Stomach smooth muscle (tissue), 2 donors: ENCODE measurements around the gene LETM1.

Experiments used
- H3K27ac ChIP-seq: one replicate; pipeline ENCODE4 v1.7.0; 2013; ENCODE audit warnings: mild to moderate bottlenecking, low read length, inconsistent platforms
- H3K27me3 ChIP-seq, 2 donors: one replicate each; pipeline ENCODE4 v1.7.0; 2013; ENCODE audit warnings: low read length in 2 of 2; ENCODE audit not compliant: insufficient read depth in 2 of 2, control insufficient read depth in 1 of 2
- H3K36me3 ChIP-seq, 2 donors: one replicate each; pipeline ENCODE4 v1.7.0; 2013; ENCODE audit warnings: low read length in 2 of 2; ENCODE audit not compliant: control insufficient read depth in 2 of 2, insufficient read depth in 2 of 2
- H3K4me1 ChIP-seq: one replicate; pipeline ENCODE4 v1.7.0; 2013; ENCODE audit warnings: low read length; ENCODE audit not compliant: control insufficient read depth, insufficient read depth
- H3K4me3 ChIP-seq, 2 donors: one replicate each; pipeline ENCODE4 v1.7.0; 2013; ENCODE audit warnings: low read length in 2 of 2
- H3K9ac ChIP-seq, 2 donors: one replicate each; pipeline ENCODE4 v1.7.0; 2013; ENCODE audit warnings: low read length in 2 of 2, mild to moderate bottlenecking in 1 of 2
- H3K9me3 ChIP-seq, 2 donors: one replicate each; pipeline ENCODE4 v1.7.0; 2013; ENCODE audit warnings: low read length in 2 of 2; ENCODE audit not compliant: control insufficient read depth in 2 of 2
- donor health status: healthy.
- donor health status: Pancreatic carcinoma.

The LETM1 gene

DNA sequence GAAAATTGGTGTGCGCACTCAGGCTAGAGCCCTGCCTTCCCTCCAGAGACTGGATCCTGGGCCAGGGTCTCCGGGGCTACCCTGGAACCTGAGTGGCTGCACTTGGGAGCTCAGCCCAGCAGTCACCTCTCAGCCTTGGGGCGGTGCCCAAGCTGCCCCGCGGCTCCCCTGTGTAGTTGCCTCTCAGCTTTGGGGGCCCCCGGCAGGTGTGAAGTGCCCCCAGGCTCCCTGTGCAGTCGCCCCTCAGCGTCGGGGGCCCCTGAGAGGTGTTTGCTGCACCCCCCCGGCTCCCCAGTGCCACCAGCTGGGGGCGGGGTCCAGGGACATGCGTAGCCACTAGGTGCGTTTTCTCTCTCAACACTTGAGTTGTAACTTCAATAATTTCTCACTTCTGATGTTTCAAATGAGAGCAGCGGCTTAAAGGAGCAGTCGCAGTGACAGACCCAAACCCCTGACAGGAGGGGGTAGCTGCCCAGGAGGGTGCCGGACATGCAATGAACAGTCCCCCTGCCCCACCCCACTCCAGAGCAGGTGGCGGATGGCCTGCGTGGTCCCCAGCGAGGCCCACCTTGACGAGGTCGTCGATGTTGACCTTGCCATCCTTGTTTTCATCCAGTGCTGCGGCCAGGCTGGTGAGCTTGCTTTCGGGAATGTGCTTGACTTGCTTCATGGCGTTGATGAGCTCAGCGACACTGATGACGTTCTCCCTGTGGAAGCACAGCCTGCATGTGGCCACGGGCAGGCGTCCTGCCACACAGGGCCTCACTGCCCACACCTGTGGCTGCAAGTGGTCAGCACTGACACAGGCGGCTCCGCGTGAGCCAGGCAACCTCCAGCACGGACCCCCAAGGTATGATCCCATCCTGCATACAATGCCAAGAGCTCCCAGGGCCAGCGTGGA, 40.6 kb downstream of the LETM1 start:
- no peaks in the 10 kb centered on the region for H3K27me3 ChIP-seq
- H3K4me1 ChIP-seq, result peaks cover 2% of the 10 kb centered on the region
- H3K4me3 ChIP-seq, result no peak overlapping the region
- H3K9ac ChIP-seq, result no peak overlapping the region
- H3K9me3 ChIP-seq, result no peaks in the 10 kb centered on the region
- no peak overlapping the region for H3K27ac ChIP-seq
- peaks cover 30 to 35% of the 10 kb centered on the region in 2 donors for H3K36me3 ChIP-seq

DNA sequence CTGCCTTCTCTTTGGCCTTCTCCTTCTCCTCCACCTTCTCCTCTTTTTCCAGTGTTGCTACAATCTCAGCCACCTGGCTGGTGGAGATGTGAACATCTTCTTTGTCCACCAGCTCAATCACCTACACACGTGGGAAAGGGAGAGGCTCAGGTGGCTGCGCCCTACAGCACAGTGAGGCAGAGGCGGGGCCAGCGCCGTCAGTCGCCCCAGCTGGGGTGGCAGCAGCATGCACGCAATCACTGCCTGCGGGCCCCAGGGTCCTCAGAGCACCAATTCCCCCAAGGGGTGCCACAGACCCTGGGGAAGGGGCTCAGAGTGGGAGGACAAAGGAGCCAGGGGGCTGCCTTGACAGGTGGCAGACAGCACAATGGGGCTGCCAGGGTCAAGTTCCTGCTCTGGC, 41.5 kb downstream of the LETM1 start:
- Histone ChIP-seq H3K4me3 (no peak overlapping the region), H3K36me3 (peaks cover 30% of the 10 kb centered on the region in 2 donors), H3K9me3 (no peaks in the 10 kb centered on the region), H3K9ac (no peak overlapping the region), H3K27me3 (no peaks in the 10 kb centered on the region), H3K4me1 (peaks cover 2% of the 10 kb centered on the region), H3K27ac (no peak overlapping the region)

DNA sequence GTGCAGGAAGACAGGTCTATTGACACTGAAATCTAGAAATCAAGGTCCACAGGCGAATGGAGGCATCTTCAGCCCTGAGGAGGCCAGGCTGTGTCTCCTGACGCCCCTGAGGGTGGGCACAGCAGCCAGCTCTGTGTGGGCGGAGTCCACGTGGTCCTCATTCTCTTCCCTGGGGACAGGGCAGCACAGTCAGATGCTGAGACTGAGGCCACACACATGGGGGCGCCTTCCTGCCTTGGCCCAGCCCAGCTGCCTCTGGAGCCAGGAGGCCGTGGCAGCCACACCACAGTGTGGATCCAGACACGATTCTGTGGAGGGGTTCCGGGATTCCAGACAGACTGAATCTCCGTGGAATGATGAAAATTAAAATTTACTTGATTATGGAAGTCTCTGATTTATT, 42.0 kb downstream of the LETM1 start:
- Histone ChIP-seq H3K4me1 (peaks cover 2% of the 10 kb centered on the region), H3K9me3 (no peaks in the 10 kb centered on the region), H3K4me3 (no peak overlapping the region), H3K27ac (no peak overlapping the region), H3K36me3 (peaks cover 26 to 27% of the 10 kb centered on the region in 2 donors), H3K9ac (no peak overlapping the region), H3K27me3 (no peaks in the 10 kb centered on the region)

DNA sequence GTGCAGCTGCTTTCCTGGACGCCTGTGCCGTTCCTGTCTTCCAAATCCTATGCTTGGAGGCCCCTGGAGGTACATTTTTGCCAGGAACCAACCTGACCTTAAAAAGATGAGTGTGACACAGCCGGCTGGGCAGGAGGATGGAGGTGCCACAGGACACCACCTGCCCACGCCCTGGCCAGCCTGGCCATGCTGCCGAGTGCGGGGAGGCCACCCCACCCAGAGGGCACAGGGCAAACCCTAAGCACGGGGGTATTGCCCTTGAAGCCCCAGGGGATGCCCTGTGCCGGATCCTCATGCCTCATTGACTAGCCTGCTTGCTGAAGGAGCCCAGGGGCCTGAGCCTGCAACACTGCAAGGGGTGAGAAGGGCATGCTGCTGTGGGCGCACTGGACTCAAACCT, 42.7 kb downstream of the LETM1 start:
- no peak overlapping the region for H3K9ac ChIP-seq
- H3K36me3 ChIP-seq, result peaks cover 25% of the 10 kb centered on the region in 2 donors
- no peak overlapping the region for H3K4me3 ChIP-seq
- H3K4me1 ChIP-seq, result peaks cover 2% of the 10 kb centered on the region
- H3K9me3 ChIP-seq, result no peaks in the 10 kb centered on the region
- no peaks in the 10 kb centered on the region for H3K27me3 ChIP-seq
- H3K27ac ChIP-seq, result no peak overlapping the region

DNA sequence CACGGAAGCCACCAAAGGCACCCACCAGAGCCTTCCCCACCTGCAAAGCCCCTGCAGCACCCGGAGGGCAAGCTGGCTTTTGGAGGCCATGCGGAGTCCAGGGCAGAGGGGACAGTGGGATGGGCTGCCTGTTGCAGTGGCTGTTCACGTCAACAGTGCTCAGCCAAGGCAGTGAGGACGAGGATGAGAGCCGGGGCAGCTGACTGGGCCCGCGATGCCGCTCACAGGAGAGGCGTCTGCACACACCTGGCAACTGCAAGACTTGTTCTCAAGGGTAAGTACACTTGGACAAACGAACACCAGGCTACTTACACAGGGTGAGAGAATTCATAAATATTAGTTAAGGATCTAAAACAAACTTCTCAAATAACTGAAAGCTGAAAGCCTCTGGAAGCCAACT, 43.2 kb downstream of the LETM1 start:
- peaks cover 20 to 22% of the 10 kb centered on the region in 2 donors for H3K36me3 ChIP-seq
- no peak overlapping the region for H3K9ac ChIP-seq
- no peaks in the 10 kb centered on the region for H3K9me3 ChIP-seq

DNA sequence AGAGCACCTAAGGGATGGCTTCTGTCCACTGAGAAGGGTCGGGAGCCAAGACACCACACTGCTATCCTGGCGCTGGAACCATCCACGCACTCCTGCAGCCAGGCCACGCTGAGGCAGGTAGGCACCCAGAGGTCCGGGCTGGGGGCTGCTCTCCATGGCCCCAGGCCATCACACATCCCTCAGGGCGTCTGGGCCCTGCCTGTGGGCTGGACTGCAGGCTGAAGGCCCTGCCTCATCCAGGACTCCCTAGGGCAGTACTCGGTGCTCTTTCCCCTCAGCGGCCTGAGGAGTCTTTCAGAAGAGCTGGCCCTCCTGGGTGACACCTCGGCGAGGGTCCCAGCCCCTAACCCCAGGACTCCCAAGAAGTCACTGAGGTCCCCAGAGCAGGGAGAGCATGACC, 45.2 kb downstream of the LETM1 start:
- no peak overlapping the region for H3K4me3 ChIP-seq
- no peak overlapping the region for H3K9ac ChIP-seq
- H3K4me1 ChIP-seq, result peaks cover 2% of the 10 kb centered on the region
- no peaks in the 10 kb centered on the region for H3K27me3 ChIP-seq
- peaks cover 12 to 15% of the 10 kb centered on the region in 2 donors for H3K36me3 ChIP-seq
- H3K9me3 ChIP-seq, result no peaks in the 10 kb centered on the region
- H3K27ac ChIP-seq, result no peak overlapping the region

More for the DNA sequence above, 43.2 kb downstream of the LETM1 start:
- H3K4me1 ChIP-seq, result peaks cover 2% of the 10 kb centered on the region
- H3K27ac ChIP-seq, result no peak overlapping the region
- H3K4me3 ChIP-seq, result no peak overlapping the region
- no peaks in the 10 kb centered on the region for H3K27me3 ChIP-seq

DNA sequence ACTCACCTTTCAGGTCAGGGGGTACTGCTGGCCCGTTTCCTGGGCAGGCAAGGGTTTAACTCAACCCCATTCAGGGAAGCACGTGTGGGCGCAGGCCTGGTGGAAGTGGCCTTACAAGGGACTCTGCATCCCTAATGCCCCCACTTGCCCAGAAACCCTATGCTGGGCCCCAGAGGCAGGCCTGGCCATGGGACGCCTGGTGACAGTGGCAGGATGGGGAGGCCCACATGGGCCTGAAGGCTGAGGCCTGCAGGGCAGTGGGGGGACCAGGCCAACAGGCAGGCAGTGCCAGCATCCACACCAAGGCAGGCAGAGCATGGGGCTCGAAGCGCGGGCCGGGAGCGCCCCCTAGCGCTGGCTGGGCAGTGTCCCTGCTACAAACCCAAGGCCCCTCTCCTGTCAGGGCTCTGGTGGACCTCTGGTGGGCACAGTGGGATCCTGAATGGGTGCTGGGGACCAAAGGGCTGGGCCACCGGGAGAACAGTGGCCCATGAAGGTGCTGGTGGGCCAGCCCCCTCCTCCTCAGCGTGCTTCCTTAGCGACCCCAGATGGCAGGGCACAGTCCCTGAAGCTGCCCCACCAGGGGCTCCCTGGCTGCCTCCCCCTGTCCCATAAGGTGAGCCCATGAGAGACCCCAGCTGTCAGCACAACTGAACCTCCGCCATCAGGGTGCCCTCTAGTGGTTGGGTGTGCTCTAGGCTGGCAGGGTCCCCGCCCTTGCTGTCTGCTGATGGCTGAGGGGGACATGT, 46.0 kb downstream of the LETM1 start:
- Histone ChIP-seq H3K36me3 (peaks cover 7% of the 10 kb centered on the region in 2 donors), H3K4me1 (peaks cover 2% of the 10 kb centered on the region), H3K9me3 (no peaks in the 10 kb centered on the region), H3K4me3 (no peak overlapping the region), H3K9ac (no peak overlapping the region), H3K27ac (no peak overlapping the region), H3K27me3 (no peaks in the 10 kb centered on the region)

DNA sequence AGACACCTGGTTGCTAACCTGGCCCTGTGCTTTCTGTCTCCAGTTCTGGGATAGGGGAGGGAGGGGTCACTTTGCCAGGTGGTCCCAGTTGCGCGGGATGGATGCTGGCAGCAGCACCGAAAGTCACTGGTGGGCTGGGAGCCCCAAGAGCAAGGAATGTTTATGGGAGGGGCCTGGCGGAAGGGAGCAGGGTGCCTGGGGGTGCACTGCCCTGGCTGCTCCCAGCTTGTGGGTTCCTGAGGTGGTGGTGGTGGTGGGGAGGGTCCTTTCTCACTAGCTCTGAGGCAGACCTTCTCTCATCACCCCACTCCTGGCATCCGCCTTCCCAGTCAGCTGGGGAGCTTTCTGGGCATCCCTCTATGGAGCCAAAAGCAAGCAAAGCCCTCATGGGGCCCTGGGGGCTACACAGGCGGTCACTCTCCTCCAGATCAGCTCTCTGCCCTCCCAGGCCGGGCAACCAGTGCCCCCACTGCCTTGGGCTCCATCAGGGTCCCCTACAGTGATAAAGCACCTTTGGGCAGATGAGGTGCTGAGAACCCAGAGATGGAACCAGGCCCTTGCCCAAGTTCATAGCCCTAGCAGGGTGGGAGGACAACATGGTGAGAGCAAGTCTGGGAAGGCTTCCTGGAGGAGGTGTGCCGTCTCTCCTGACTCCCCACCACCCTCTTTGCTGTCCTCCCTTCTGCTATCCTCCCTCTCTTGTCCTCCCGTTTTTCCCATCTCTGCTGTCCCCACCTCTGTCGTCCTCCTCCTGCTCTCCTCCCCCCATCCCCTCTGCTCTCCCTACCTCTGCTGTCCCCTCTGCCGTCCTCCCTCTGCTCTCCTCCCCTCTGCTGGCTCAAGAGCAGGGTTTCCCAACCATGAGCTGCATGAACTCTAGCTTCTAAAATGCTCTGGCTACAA, 46.9 kb downstream of the LETM1 start:
- Histone ChIP-seq H3K9ac (no peak overlapping the region), H3K4me1 (peaks cover 2% of the 10 kb centered on the region), H3K36me3 (peaks cover 0 to under 1% of the 10 kb centered on the region in 2 donors), H3K4me3 (no peak overlapping the region), H3K9me3 (no peaks in the 10 kb centered on the region), H3K27me3 (no peaks in the 10 kb centered on the region), H3K27ac (no peak overlapping the region)

DNA sequence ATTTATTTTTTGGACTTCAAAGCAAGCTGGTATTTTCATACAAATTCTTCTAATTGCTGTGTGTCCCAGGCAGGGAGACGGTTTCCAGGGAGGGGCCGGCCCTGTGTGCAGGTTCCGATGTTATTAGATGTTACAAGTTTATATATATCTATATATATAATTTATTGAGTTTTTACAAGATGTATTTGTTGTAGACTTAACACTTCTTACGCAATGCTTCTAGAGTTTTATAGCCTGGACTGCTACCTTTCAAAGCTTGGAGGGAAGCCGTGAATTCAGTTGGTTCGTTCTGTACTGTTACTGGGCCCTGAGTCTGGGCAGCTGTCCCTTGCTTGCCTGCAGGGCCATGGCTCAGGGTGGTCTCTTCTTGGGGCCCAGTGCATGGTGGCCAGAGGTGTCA, 47.6 kb downstream of the LETM1 start:
- Histone ChIP-seq H3K4me1 (peaks cover 2% of the 10 kb centered on the region), H3K4me3 (no peak overlapping the region), H3K36me3 (no peaks in the 10 kb centered on the region), H3K27me3 (no peaks in the 10 kb centered on the region), H3K9ac (no peak overlapping the region), H3K27ac (no peak overlapping the region), H3K9me3 (no peaks in the 10 kb centered on the region)

DNA sequence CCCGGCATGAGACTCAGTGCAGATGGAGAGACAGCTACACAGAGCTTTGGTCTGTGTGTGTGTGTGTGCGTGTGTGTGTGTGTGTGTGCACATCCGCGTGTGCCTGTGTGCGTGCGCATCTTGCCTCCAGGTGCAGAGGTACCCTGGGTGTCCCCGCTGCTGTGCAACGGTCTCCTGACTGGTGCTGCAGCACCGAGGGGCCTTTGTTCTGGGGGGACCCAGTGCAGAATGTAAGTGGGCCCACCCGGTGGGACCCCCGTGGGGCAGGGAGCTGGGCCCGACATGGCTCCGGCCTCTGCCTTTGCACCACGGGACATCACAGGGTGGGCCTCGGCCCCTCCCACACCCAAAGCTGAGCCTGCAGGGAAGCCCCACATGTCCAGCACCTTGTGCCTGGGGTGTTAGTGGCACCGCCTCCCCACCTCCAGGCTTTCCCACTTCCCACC, 48.6 kb downstream of the LETM1 start:
- no peaks in the 10 kb centered on the region for H3K4me1 ChIP-seq
- no peak overlapping the region for H3K4me3 ChIP-seq
- no peaks in the 10 kb centered on the region for H3K27me3 ChIP-seq
- H3K27ac ChIP-seq, result no peak overlapping the region
- H3K9ac ChIP-seq, result no peak overlapping the region
- no peaks in the 10 kb centered on the region for H3K9me3 ChIP-seq
- H3K36me3 ChIP-seq, result no peaks in the 10 kb centered on the region
